Calu3 (cell line): ENCODE measurements around the gene LRBA. TPM values are rescaled to one million over a fixed set of nuclear protein-coding genes. Genes with fewer than 3 reads are reported as not detected.

Source experiments
- BruUV-seq: library from RNA; stranded (reverse); fragments of 400-500 nt; replicated peaks from 2 replicates; lab custom pipeline; 2021; lab: Mats Ljungman, UMichigan
- CTCF ChIA-PET: fragments of 300-600 bp; sonication (Branson Sonifier 250); formaldehyde crosslinking; loops from one replicate; lab custom pipeline; 2022; ENCODE audit warnings: antibody characterized with exemption; lab: Charles Lee
- DNase-seq: peaks from one replicate; pipeline ENCODE4 v3.0.0; 2022
- H3K27ac Mint-ChIP-seq: one replicate; pipeline ENCODE4 v1.8.0; 2022; ENCODE audit warnings: mixed read lengths; ENCODE audit not compliant: unreplicated experiment
- H3K27me3 Mint-ChIP-seq: one replicate; pipeline ENCODE4 v1.8.0; 2022; ENCODE audit warnings: mixed read lengths; ENCODE audit not compliant: unreplicated experiment
- H3K36me3 Mint-ChIP-seq: one replicate; pipeline ENCODE4 v1.8.0; 2022; ENCODE audit warnings: mild to moderate bottlenecking, moderate library complexity, mixed read lengths; ENCODE audit not compliant: insufficient read depth, unreplicated experiment
- H3K4me1 Mint-ChIP-seq: one replicate; pipeline ENCODE4 v1.8.0; 2022; ENCODE audit warnings: mild to moderate bottlenecking, low read depth, mixed read lengths; ENCODE audit not compliant: unreplicated experiment
- H3K4me3 Mint-ChIP-seq: one replicate; pipeline ENCODE4 v1.8.0; 2022; ENCODE audit warnings: mild to moderate bottlenecking, low read depth, moderate library complexity, mixed read lengths; ENCODE audit not compliant: unreplicated experiment
- H3K9me3 Mint-ChIP-seq: one replicate; pipeline ENCODE4 v1.8.0; 2022; ENCODE audit warnings: low read depth, mixed read lengths; ENCODE audit not compliant: unreplicated experiment
- CTCF ChIP-seq: fragments of 200-600 bp; IDR thresholded peaks from one replicate; pipeline ENCODE4 v1.8.0; 2022; ENCODE audit warnings: antibody characterized with exemption; ENCODE audit not compliant: unreplicated experiment
- intact Hi-C: fragments of 100-400 bp; cut with micrococcal nuclease; formaldehyde crosslinking; loops from one replicate; pipeline ENCODE4 v1.10.0; 2022; ENCODE audit not compliant: unreplicated experiment
- total RNA-seq: library from RNA; stranded (reverse); gene quantifications from 2 replicates; pipeline ENCODE4 v1.2.3, GENCODE V29; 2022

LRBA gene
- total RNA-seq, 1 experiment from 2014 or later: 49.0 TPM

GRCh38 chr4:150354214-150354796 is 660.8 kb downstream of the LRBA start:
- no peak overlapping the region for H3K4me3 Mint-ChIP-seq
- TF ChIP-seq CTCF: no peak
- CTCF ChIA-PET: no interaction called here
- no peak overlapping the region for H3K27ac Mint-ChIP-seq
- no peaks in the 10 kb centered on the region for H3K9me3 Mint-ChIP-seq
- H3K27me3 Mint-ChIP-seq: no peaks in the 10 kb centered on the region
- H3K4me1 Mint-ChIP-seq: no peaks in the 10 kb centered on the region
- DNase-seq: no peak
- intact Hi-C loops: no loop called here
- BruUV-seq: no TSS peak
- H3K36me3 Mint-ChIP-seq: no peaks in the 10 kb centered on the region

GRCh38 chr4:150348079-150348478 is 667.0 kb downstream of the LRBA start:
- intact Hi-C loops: no loop called here
- Mint-ChIP-seq H3K4me1 (peaks cover 13% of the 10 kb centered on the region), H3K27me3 (no peaks in the 10 kb centered on the region), H3K4me3 (no peak overlapping the region), H3K27ac (no peak overlapping the region), H3K36me3 (no peaks in the 10 kb centered on the region), H3K9me3 (no peaks in the 10 kb centered on the region)
- CTCF ChIA-PET: no interaction called here
- no TSS peak for BruUV-seq
- TF ChIP-seq CTCF: no peak
- no peak for DNase-seq

GRCh38 chr4:150345207-150345744 is 669.8 kb downstream of the LRBA start:
- H3K27me3 Mint-ChIP-seq: no peaks in the 10 kb centered on the region
- no peaks in the 10 kb centered on the region for H3K36me3 Mint-ChIP-seq
- H3K27ac Mint-ChIP-seq: no peak overlapping the region
- CTCF ChIA-PET: no interaction called here
- no peak for DNase-seq
- no peak for TF ChIP-seq CTCF
- intact Hi-C loops: no loop called here
- no peak overlapping the region for H3K4me3 Mint-ChIP-seq
- no peaks in the 10 kb centered on the region for H3K9me3 Mint-ChIP-seq
- peaks cover 14% of the 10 kb centered on the region for H3K4me1 Mint-ChIP-seq
- no TSS peak for BruUV-seq

GRCh38 chr4:150343796-150344195 is 671.3 kb downstream of the LRBA start:
- Mint-ChIP-seq H3K27ac (no peak overlapping the region), H3K4me1 (peaks cover 14% of the 10 kb centered on the region), H3K36me3 (no peaks in the 10 kb centered on the region), H3K9me3 (no peaks in the 10 kb centered on the region), H3K27me3 (no peaks in the 10 kb centered on the region), H3K4me3 (no peak overlapping the region)
- CTCF ChIA-PET: no interaction called here
- BruUV-seq: no TSS peak
- no peak for TF ChIP-seq CTCF
- intact Hi-C loops: no loop called here
- DNase-seq: no peak
